ENCODE data around the gene PCBP3.
A peak's percentile ranks its signal among the peaks of the same experiment; 100 is the strongest.

Gene PCBP3

DNA sequence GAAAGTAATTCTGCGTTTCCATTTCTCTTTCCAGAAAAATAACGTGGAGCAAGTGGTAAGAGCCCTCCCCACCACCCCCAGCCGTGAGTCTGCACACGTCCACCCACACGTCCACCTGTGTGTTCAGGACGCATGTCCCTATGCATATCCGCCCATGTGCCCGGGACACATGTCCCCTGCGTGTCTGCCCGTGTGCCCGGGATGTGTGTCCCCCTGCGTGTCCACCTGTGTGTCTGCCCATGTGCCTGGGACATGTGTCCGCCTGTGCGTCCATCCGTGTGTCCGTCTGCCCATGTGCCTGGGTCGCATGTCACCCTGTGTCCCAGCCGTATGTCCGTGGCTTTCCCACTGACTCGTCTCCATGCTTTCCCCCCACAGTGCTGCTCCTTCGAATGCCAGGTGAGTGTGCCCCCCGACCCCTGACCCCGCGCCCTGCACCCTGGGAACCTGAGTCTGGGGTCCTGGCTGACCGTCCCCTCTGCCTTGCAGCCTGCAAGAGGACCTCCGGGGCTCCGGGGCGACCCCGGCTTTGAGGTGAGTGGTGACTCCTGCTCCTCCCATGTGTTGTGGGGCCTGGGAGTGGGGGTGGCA lies 343.7 kb downstream of the PCBP3 start:
- DNase-seq, result no peak

DNA sequence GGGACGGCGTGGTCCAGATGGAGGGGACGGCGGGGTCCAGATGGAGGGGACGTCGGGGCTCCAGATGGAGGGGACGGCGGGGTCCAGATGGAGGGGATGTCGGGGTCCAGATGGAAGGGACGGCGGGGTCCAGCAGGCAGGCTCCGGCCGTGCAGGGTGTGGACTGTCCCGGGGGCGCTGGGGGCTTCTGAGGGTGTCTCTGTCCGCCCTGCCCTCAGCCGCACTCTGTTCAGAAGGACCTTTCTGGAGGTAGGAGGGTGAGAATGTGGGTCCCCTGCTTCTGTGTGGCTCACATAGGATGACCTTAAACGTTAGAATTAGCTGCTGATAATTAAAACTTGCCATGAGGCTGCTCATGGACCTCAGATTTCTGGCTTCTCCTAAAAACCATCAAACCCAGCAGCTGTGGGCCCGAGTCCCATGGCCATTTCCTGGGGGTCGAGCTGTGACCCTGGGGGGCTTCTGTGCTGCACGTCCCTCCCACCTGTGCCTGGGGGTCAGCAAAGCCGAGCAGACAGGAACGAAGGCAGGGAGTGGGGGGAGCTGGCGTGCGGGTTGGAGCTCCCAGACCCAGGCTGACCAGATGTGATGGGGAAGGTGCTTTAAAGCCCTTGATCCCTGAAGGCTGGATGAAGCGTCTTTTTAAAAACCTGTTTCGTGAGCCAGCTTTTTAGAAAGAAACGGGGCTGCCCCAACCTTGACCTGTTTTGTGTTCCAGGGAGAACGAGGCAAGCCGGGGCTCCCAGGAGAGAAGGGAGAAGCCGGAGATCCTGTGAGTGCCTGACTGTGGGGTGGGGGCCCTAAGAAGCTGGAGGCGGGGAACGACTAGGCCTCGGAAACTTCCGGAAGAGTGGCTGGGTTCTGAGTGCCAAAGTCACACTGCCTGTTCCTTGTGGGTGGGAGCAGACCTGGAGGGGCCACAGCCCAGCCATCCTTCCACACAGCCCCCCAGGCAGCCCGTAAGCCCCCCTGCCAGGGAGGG lies 345.1 kb downstream of the PCBP3 start:
- DNase-seq, result no peak

DNA sequence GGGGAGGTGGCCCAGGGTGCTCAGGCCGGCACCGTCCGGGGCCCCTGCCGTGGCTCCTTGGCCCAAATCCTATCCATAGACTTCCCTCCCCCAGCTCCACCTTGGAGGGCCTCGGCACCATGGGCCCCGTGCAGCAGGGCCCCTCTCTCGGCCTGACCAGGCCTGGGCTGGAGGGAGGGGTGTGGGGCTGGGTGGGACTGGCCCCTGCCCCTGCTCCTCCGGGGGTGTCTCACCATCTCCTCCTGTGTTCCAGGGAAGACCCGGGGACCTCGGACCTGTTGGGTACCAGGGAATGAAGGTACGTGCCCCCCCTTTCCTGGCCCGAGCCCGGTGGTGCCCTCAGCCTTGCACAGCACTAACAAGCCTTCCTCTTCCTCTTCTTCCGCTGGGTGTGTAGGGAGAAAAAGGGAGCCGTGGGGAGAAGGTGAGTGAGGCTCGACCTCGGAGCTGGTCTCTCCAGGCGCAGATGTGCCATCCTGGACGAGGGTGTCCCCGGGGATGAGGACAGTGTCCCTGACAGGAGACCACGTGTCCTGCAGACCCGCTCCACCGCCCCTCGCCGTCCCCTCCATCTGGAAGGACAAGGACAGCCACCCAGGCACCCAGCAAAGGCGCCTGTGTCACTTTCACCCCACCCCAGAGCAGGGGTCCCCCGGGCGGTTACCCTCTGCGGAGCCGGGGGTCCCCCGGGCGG lies 346.0 kb downstream of the PCBP3 start:
- peak in 1 of 2 experiments; percentile 9 for DNase-seq

DNA sequence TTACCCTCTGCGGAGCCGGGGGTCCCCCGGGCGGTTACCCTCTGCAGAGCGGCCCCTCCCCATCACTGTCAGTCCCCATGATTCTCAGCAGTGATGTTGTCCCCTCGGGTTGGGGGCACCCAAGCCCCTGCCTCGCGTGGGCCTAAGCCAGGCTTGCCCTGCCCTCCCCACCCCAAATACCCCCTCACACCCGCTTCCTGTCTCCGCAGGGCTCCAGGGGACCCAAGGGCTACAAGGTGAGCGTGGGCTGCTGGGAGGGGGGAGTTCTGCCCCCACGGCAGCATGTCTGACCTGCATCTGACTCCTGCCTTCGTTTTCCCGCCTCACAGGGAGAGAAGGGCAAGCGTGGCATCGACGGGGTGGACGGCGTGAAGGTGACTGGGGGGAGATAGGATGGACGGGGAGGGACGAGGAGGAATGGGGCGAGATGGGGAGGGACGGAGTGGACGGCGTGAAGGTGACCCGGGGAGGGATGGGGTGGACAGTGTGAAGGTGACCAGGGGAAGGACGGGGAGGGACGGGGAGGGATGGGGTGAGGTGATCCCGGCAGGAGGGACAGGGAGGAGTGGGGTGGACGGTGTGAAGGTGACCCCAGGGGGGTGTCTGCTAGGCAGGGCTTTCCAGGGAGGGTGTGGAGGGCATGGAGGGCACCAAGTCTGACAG lies 346.7 kb downstream of the PCBP3 start:
- DNase-seq, result peak in 1 of 2 experiments; percentile 6

DNA sequence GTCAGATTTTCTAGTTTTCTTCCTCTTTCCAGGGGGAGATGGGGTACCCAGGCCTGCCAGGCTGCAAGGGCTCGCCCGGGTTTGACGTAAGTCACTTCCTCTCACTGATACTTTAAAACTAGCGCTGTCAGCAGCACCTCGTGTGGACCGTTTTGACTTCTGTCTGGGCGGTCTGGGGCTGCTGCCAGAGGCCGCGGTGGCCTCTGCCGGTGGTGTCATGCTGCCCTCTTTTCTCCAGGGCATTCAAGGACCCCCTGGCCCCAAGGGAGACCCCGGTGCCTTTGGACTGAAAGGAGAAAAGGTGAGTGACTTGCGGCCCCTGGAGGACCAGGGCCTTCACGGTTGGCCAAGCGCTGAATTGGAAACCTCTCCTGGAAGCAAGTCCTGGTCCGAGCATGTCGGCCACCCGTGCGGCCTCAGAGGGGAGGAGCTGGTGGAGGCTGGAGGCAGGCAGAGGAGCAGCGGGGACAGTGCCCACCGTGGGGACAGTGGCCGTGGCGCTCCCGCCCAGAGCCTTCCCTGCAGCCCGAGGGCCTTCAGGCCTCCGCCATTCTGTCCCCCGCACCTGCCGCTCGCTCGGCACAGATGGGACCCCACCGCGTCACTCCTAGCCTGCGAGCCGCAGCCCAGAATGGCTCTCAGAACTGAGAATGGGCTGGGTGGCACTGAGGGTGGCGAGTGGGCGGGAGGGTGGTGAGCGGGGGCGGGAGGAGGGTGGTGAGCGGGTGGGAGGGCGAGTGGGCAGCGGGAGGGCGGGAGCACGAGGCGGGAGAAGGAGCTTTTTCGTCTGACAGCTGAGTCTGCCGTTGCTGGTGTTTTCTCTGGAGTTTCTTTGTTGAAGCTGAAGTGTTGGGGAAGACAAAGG lies 347.4 kb downstream of the PCBP3 start:
- peak; percentile 4 to 6 for DNase-seq

DNA sequence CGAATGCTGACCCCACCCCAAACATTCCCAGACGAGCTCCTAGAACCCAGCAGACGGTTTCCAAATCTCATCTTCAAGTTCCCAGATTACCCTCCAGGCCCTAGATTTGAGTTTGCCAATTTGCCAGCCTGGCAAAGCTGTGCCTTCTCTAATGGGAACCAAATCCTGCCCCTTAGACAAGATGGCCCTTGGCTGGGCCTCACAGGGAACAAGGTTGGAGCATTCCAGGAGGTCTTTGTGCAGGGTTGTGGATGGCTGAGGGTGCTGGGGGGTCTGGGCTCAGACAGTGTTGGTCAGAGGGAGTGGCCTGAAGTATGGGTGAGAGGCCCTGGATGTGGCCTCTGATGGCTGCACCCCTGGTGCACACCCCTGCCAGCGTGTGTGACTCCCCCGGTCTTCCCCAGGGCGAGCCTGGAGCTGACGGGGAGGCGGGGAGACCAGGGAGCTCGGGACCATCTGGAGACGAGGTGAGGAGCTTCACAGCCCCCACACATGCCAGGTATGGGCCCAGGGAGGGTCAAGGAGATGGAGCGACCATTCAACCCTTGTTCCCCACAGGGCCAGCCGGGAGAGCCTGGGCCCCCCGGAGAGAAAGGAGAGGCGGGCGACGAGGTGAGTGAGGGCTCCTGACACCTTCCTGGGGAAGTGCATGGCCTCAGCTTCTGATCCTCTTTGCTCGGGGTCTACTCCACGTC lies 348.2 kb downstream of the PCBP3 start:
- peak; percentile 7 to 13 for DNase-seq
